ENCODE results near the gene C1QA. TPM values are rescaled to one million over a fixed set of nuclear protein-coding genes. Genes with fewer than 3 reads are reported as not detected.

Gene C1QA
- total and polyA plus RNA-seq, 5 donors: 51.4 to 156 (median 112) TPM

DNA sequence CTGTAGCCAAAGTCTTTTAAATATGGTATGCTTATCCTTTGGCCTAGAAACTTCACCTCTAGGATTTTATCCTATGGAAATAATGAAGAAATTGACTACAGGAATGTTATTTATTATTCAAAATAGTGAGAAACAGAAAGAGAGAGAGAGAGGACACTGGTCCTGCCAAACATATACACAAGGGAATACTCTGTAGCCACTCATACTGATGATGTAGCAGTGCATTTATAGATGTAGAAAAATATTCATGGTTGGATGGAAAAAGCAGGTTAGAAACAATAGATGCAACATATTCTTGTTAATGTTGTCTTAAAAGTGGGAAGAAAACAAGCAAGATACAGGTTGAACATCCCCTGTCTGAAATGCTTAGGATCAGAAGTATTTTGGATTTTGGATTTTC lies 52.0 kb downstream of the C1QA start:
- no peak for ATAC-seq
- no peak overlapping the region for H3K27ac ChIP-seq (ENCODE audit: low read length)
- no peaks in the 10 kb centered on the region for H3K9me3 ChIP-seq (ENCODE audit: control insufficient read depth, low read length)
- intact Hi-C loops (cut with DNase I): no loop called here
- no peaks in the 10 kb centered on the region for H3K27me3 ChIP-seq (ENCODE audit: control insufficient read depth, insufficient read depth)
- H3K4me3 ChIP-seq (ENCODE audit: low read length): no peak overlapping the region
- DNase-seq: no peak
- no peaks in the 10 kb centered on the region for H3K4me1 ChIP-seq (ENCODE audit: control insufficient read depth, insufficient read depth, low read length)

Small RNA genes within 50 kb of the gene (microRNA-seq; reads per million reads assigned to microRNA genes)
- 0 reads per million in 2 donors for gene MIR6127

Other genes with a start within 250 kb of the C1QA start
- gene ZBTB40, start 184.8 kb upstream of the C1QA start, total RNA-seq: 10 to 100 TPM; 10.7 to 17.7 (median 14.9) TPM
- gene ZBTB40, start 184.8 kb upstream of the C1QA start, polyA plus RNA-seq: 5.3 TPM
- not detected for gene EPHA8, start 73.1 kb upstream of the C1QA start, total RNA-seq
- not detected for gene EPHA8, start 73.1 kb upstream of the C1QA start, polyA plus RNA-seq
- gene C1QC, start 7.0 kb downstream of the C1QA start, total RNA-seq: 100 to 1,000 TPM in 3 of 4 donors, 10 to 100 TPM in 1; 96.3 to 196 (median 125) TPM
- 32.7 TPM for gene C1QC, start 7.0 kb downstream of the C1QA start, polyA plus RNA-seq
- 100 to 1,000 TPM; 129 to 244 (median 166) TPM for gene C1QB, start 16.6 kb downstream of the C1QA start, total RNA-seq
- gene C1QB, start 16.6 kb downstream of the C1QA start, polyA plus RNA-seq: 53.5 TPM
- 1 to 10 TPM; 2.0 to 7.7 (median 3.9) TPM for gene EPHB2, start 74.2 kb downstream of the C1QA start, total RNA-seq
- 1.2 TPM for gene EPHB2, start 74.2 kb downstream of the C1QA start, polyA plus RNA-seq